NCI-H1092 (cell line): ENCODE measurements around the gene NRP2.

Experiments used
- DNase-seq: peaks from one replicate; lab custom pipeline; 2025; lab: John Stamatoyannopoulos, UW

NRP2 gene

GRCh38 chr2:205806143-205806905 lies 124.0 kb downstream of the NRP2 start:
- DNase-seq: no peak

GRCh38 chr2:205807229-205807628 lies 124.9 kb downstream of the NRP2 start:
- DNase-seq: no peak

GRCh38 chr2:205807758-205808157 lies 125.5 kb downstream of the NRP2 start:
- DNase-seq: no peak

GRCh38 chr2:205808486-205809121 lies 126.3 kb downstream of the NRP2 start:
- no peak for DNase-seq

GRCh38 chr2:205811387-205811786 lies 129.1 kb downstream of the NRP2 start:
- DNase-seq: no peak

GRCh38 chr2:205814039-205814364 lies 131.7 kb downstream of the NRP2 start:
- no peak for DNase-seq

GRCh38 chr2:205815673-205816072 lies 133.4 kb downstream of the NRP2 start:
- DNase-seq: no peak

- DNase-seq: no peak
Observed at GRCh38 chr2:205816268-205816667, 134.0 kb downstream of the NRP2 start.

GRCh38 chr2:205822579-205822978 lies 140.3 kb downstream of the NRP2 start:
- DNase-seq: no peak

- no peak for DNase-seq
Observed at GRCh38 chr2:205827809-205828365, 145.6 kb downstream of the NRP2 start.

- DNase-seq: no peak
Observed at GRCh38 chr2:205833864-205834263, 151.6 kb downstream of the NRP2 start.

GRCh38 chr2:205834796-205835195 lies 152.5 kb downstream of the NRP2 start:
- DNase-seq: no peak

GRCh38 chr2:205835251-205835791 lies 153.0 kb downstream of the NRP2 start:
- DNase-seq: no peak

GRCh38 chr2:205835923-205836322 lies 153.6 kb downstream of the NRP2 start:
- no peak for DNase-seq

- peak; percentile 1 for DNase-seq
Observed at GRCh38 chr2:205836477-205837221, 154.3 kb downstream of the NRP2 start.

GRCh38 chr2:205837663-205838062 lies 155.4 kb downstream of the NRP2 start:
- no peak for DNase-seq

GRCh38 chr2:205845446-205845845 lies 163.1 kb downstream of the NRP2 start:
- no peak for DNase-seq
